Mucosa of rectum (tissue), 2 donors: Measurements from ENCODE around the gene C2CD4D.

ENCODE experiments used
- H3K27ac ChIP-seq, 2 donors: one replicate each; pipeline ENCODE4 v1.7.0; 2013; ENCODE audit warnings: inconsistent platforms in 2 of 2, low read depth in 2 of 2, low read length in 2 of 2
- H3K27me3 ChIP-seq, 2 donors: one replicate each; pipeline ENCODE4 v1.7.0; 2013; ENCODE audit warnings: low read length in 2 of 2; ENCODE audit not compliant: control insufficient read depth in 2 of 2, insufficient read depth in 2 of 2
- H3K36me3 ChIP-seq, 2 donors: one replicate each; pipeline ENCODE4 v1.7.0; 2013; ENCODE audit warnings: low read length in 2 of 2; ENCODE audit not compliant: control insufficient read depth in 2 of 2, insufficient read depth in 2 of 2
- H3K4me1 ChIP-seq, 2 donors: one replicate each; pipeline ENCODE4 v1.7.0; 2013; ENCODE audit warnings: low read length in 2 of 2, mild to moderate bottlenecking in 1 of 2; ENCODE audit not compliant: control insufficient read depth in 2 of 2, insufficient read depth in 2 of 2
- H3K4me3 ChIP-seq, 2 donors: one replicate each; pipeline ENCODE4 v1.7.0; 2013; ENCODE audit warnings: low read length in 2 of 2
- H3K9ac ChIP-seq, 2 donors: one replicate each; pipeline ENCODE4 v1.7.0; 2013; ENCODE audit warnings: low read length in 2 of 2, low read depth in 1 of 2, mild to moderate bottlenecking in 1 of 2
- H3K9me3 ChIP-seq, 2 donors: one replicate each; pipeline ENCODE4 v1.7.0; 2013; ENCODE audit warnings: low read length in 2 of 2; ENCODE audit not compliant: control insufficient read depth in 2 of 2
- donor health status: healthy.
- donor health status: Normal muscosa, but diverticular disease.

The C2CD4D gene

GRCh38 chr1:151835596-151835995 is 4.0 kb downstream of the C2CD4D start:
- Histone ChIP-seq H3K4me1 (peaks cover 44 to 62% of the 10 kb centered on the region in 2 donors), H3K27ac (no peak overlapping the region), H3K9ac (peak overlapping the region in 1 of 2 donors; percentile 50), H3K27me3 (peaks cover 3 to 6% of the 10 kb centered on the region in 2 donors), H3K9me3 (no peaks in the 10 kb centered on the region), H3K4me3 (no peak overlapping the region), H3K36me3 (no peaks in the 10 kb centered on the region)

DNA sequence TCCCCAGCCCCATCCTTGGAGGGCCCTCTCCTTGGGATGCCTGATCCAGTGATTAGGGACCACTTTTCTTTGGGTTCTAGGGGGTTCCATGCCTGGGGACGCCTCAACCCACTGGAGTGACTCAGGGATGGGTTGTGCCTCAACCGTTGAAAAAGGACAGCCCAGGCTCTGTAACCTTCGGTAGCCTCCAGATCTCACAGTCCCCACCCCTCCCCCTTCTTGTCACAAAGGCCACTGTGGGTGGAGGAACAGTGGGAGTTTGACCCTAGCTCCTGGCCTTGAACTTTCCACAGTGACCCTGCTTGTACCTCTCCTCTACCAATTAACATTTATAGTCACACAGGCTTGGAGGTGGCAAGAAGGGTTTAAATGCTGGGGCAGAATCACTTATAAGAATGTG is 5.4 kb downstream of the C2CD4D start:
- no peaks in the 10 kb centered on the region for H3K9me3 ChIP-seq
- no peaks in the 10 kb centered on the region for H3K36me3 ChIP-seq
- H3K4me1 ChIP-seq, result peaks cover 48 to 60% of the 10 kb centered on the region in 2 donors
- peaks cover under 1 to 3% of the 10 kb centered on the region in 2 donors for H3K27me3 ChIP-seq
- peak overlapping the region in 1 of 2 donors; percentile 13 for H3K9ac ChIP-seq
- H3K27ac ChIP-seq, result no peak overlapping the region
- no peak overlapping the region for H3K4me3 ChIP-seq

- Histone ChIP-seq H3K36me3 (peaks cover 0 to under 1% of the 10 kb centered on the region in 2 donors), H3K4me1 (peaks cover 49 to 61% of the 10 kb centered on the region in 2 donors), H3K4me3 (peak overlapping the region in 1 of 2 donors; percentile 20), H3K9ac (peak overlapping the region in 1 of 2 donors; percentile 84), H3K27me3 (no peaks in the 10 kb centered on the region), H3K27ac (peak overlapping the region; percentile 45 to 92), H3K9me3 (no peaks in the 10 kb centered on the region)
Observed at GRCh38 chr1:151833172-151833900, 6.3 kb downstream of the C2CD4D start.

DNA sequence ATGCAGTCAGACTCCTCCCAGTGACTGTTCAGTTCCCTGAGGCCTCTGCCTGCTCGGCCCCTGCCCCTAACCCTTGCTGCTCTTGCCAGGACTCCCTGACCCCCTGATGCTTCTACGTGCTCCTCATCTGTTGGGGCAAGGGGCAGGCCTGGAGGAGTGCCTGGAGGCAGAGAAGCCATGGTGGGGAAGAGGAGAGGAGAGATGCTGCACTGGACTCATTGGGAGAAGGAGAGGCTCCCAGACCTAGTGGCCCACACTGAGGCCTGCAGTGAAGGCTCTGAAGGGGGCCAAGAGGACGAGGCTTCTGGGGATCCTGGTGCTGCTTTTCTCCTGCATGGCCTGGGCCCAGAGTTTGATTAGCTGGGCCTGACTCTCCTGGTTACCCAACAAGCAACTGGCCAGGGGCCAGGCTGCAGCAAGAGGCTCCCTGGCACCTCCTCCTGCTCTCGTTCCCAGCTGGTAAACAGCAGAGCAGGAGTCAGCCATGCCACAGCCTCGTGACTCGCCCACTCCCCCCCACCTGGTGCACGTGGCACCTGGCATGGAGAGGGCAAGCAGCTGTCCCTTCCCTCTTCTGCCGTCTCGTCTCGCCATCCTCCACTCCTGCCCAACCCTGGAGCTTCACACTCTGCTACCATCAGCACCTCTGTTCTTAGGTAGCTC is 7.2 kb downstream of the C2CD4D start:
- H3K27ac ChIP-seq, result peak overlapping the region; percentile 89 to 92
- H3K4me3 ChIP-seq, result peak overlapping the region; percentile 20 to 79
- no peaks in the 10 kb centered on the region for H3K27me3 ChIP-seq
- H3K9ac ChIP-seq, result peak overlapping the region; percentile 56 to 84
- H3K36me3 ChIP-seq, result peaks cover 0 to 2% of the 10 kb centered on the region in 2 donors
- no peaks in the 10 kb centered on the region for H3K9me3 ChIP-seq
- peaks cover 48 to 61% of the 10 kb centered on the region in 2 donors for H3K4me1 ChIP-seq

DNA sequence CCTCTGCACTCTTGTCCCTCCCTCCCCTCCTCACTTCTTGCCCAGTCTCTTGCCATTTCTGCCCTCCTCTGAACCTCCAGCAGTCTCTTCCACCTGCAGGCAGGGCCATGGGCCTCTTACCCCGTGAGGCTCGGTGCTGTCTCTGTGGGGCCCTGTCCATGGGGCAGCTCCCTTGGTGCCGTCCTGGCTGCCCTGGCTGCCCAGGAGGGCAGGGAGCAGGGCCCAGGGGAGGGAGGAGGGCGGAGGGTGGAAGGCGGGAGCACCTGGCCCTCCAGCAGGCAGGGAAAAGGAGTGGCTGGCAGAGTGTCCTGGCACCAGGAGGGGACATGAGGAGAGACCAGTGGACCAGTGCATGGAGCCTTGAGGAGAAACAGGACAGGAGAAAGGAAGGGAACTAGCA is 8.0 kb downstream of the C2CD4D start, which contains the start of gene RORC:
Gene RORC (minus strand): TSS at position 198 of the 400 bp plus-strand sequence. CDS start 38 bp downstream, at position 160.
- Histone ChIP-seq H3K9me3 (no peaks in the 10 kb centered on the region), H3K36me3 (peaks cover 0 to 2% of the 10 kb centered on the region in 2 donors), H3K4me3 (peak within 1 kb of the TSS; percentile 75 to 79), H3K9ac (peak within 1 kb of the TSS; percentile 84 to 86), H3K4me1 (peaks cover 40 to 53% of the 10 kb centered on the region in 2 donors), H3K27me3 (no peaks in the 10 kb centered on the region), H3K27ac (peak within 1 kb of the TSS; percentile 89 to 92)

GRCh38 chr1:151831256-151831591 is 8.4 kb downstream of the C2CD4D start:
- Histone ChIP-seq H3K4me1 (peaks cover 40 to 50% of the 10 kb centered on the region in 2 donors), H3K9me3 (no peaks in the 10 kb centered on the region), H3K27ac (peak overlapping the region; percentile 89 to 92), H3K4me3 (peak overlapping the region; percentile 75 to 79), H3K9ac (peak overlapping the region; percentile 84 to 86), H3K27me3 (no peaks in the 10 kb centered on the region), H3K36me3 (peaks cover 0 to 2% of the 10 kb centered on the region in 2 donors)

GRCh38 chr1:151830055-151830454 is 9.6 kb downstream of the C2CD4D start:
- Histone ChIP-seq H3K9ac (peak overlapping the region; percentile 17 to 84), H3K36me3 (peaks cover 0 to 2% of the 10 kb centered on the region in 2 donors), H3K27me3 (no peaks in the 10 kb centered on the region), H3K27ac (peak overlapping the region; percentile 89 to 92), H3K9me3 (no peaks in the 10 kb centered on the region), H3K4me1 (peaks cover 40 to 49% of the 10 kb centered on the region in 2 donors), H3K4me3 (peak overlapping the region; percentile 38 to 75)

- Histone ChIP-seq H3K27ac (peak overlapping the region in 1 of 2 donors; percentile 51), H3K4me3 (no peak overlapping the region), H3K36me3 (peaks cover 0 to 2% of the 10 kb centered on the region in 2 donors), H3K27me3 (no peaks in the 10 kb centered on the region), H3K4me1 (peaks cover 40 to 49% of the 10 kb centered on the region in 2 donors), H3K9me3 (no peaks in the 10 kb centered on the region), H3K9ac (no peak overlapping the region)
Observed at GRCh38 chr1:151829352-151830046, 10.1 kb downstream of the C2CD4D start.

DNA sequence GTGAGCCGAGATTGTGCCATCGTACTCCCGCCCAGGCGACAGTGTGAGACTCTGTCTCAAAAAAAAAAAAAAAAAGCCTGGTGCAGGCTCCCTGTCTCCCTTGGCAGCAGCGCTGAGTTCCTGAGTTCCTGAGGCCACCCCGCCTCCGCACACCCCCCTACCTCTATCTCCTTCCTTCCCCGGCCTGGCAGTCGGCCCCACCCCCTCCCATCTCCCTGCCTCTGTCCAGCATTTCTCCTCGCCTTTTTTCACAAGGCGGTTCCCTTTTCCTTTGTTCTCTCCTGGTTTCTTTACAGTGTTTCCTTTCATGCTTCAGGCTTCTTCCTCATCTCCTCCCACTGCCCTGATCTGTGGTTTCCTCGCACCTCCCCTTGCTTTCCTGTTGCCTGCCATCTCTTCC is 10.7 kb downstream of the C2CD4D start:
- no peaks in the 10 kb centered on the region for H3K9me3 ChIP-seq
- peaks cover 0 to 2% of the 10 kb centered on the region in 2 donors for H3K36me3 ChIP-seq
- no peak overlapping the region for H3K9ac ChIP-seq
- H3K27me3 ChIP-seq, result no peaks in the 10 kb centered on the region
- peaks cover 37 to 45% of the 10 kb centered on the region in 2 donors for H3K4me1 ChIP-seq
- H3K4me3 ChIP-seq, result no peak overlapping the region
- H3K27ac ChIP-seq, result peak overlapping the region in 1 of 2 donors; percentile 51
